Parathyroid adenoma (tissue), 2 donors: ENCODE data around the gene MYBPH.

Experiments used
- H2AFZ ChIP-seq: fragments of 300-600 bp; sonication (generic); one replicate; pipeline ENCODE4 v1.7.0; 2017; ENCODE audit warnings: antibody characterized with exemption, mild to moderate bottlenecking
- H3K27ac ChIP-seq: fragments of 300-600 bp; sonication (generic); one replicate; pipeline ENCODE4 v1.7.0; 2017
- H3K27me3 ChIP-seq: fragments of 300-600 bp; sonication (generic); one replicate; pipeline ENCODE4 v1.7.0; 2017; ENCODE audit warnings: low read length; ENCODE audit not compliant: control insufficient read depth, insufficient read depth
- H3K36me3 ChIP-seq: fragments of 300-600 bp; sonication (generic); one replicate; pipeline ENCODE4 v1.7.0; 2017; ENCODE audit warnings: low read length; ENCODE audit not compliant: control insufficient read depth, insufficient read depth
- H3K4me1 ChIP-seq: fragments of 300-600 bp; sonication (generic); one replicate; pipeline ENCODE4 v1.7.0; 2017; ENCODE audit warnings: control low read depth
- H3K4me2 ChIP-seq: fragments of 300-600 bp; sonication (generic); one replicate; pipeline ENCODE4 v1.7.0; 2017; ENCODE audit warnings: low read length
- H3K4me3 ChIP-seq: fragments of 300-600 bp; sonication (generic); one replicate; pipeline ENCODE4 v1.7.0; 2017; ENCODE audit warnings: low read depth, low read length
- H3K79me2 ChIP-seq: fragments of 300-600 bp; sonication (generic); one replicate; pipeline ENCODE4 v1.7.0; 2017; ENCODE audit warnings: control low read depth
- H3K9ac ChIP-seq: fragments of 300-600 bp; sonication (generic); one replicate; pipeline ENCODE4 v1.7.0; 2017; ENCODE audit warnings: mild to moderate bottlenecking
- H3K9me3 ChIP-seq: fragments of 300-600 bp; sonication (generic); one replicate; pipeline ENCODE4 v1.7.0; 2017; ENCODE audit warnings: low read length; ENCODE audit not compliant: control insufficient read depth
- CTCF ChIP-seq: fragments of 300-600 bp; sonication (generic); IDR thresholded peaks from one replicate; pipeline ENCODE4 v1.7.0; 2017; ENCODE audit warnings: antibody characterized with exemption, mild to moderate bottlenecking
- donor health status: primary hyperparathyroidism.

MYBPH gene

GRCh38 chr1:203138066-203138465 lies 37.6 kb downstream of the MYBPH start:
- Histone ChIP-seq H3K27ac (no peak overlapping the region), H3K4me3 (no peak overlapping the region), H3K27me3 (no peaks in the 10 kb centered on the region), H3K36me3 (no peaks in the 10 kb centered on the region), H2AFZ (no peak overlapping the region), H3K9ac (no peak overlapping the region), H3K4me1 (peaks cover 2% of the 10 kb centered on the region), H3K9me3 (no peaks in the 10 kb centered on the region), H3K4me2 (no peak overlapping the region), H3K79me2 (peaks cover 2% of the 10 kb centered on the region)
- no peak for TF ChIP-seq CTCF

GRCh38 chr1:203137324-203137723 lies 38.3 kb downstream of the MYBPH start:
- Histone ChIP-seq H3K27me3 (no peaks in the 10 kb centered on the region), H3K36me3 (no peaks in the 10 kb centered on the region), H3K79me2 (peaks cover 2% of the 10 kb centered on the region), H3K4me1 (peaks cover 2% of the 10 kb centered on the region), H3K9ac (no peak overlapping the region), H3K9me3 (no peaks in the 10 kb centered on the region), H3K4me3 (no peak overlapping the region), H3K27ac (no peak overlapping the region), H2AFZ (no peak overlapping the region), H3K4me2 (no peak overlapping the region)
- TF ChIP-seq CTCF, result no peak

GRCh38 chr1:203136409-203137042 lies 39.1 kb downstream of the MYBPH start:
- Histone ChIP-seq H2AFZ (no peak overlapping the region), H3K27ac (no peak overlapping the region), H3K4me1 (no peaks in the 10 kb centered on the region), H3K9ac (no peak overlapping the region), H3K27me3 (no peaks in the 10 kb centered on the region), H3K36me3 (no peaks in the 10 kb centered on the region), H3K9me3 (no peaks in the 10 kb centered on the region), H3K4me3 (no peak overlapping the region), H3K4me2 (no peak overlapping the region), H3K79me2 (peaks cover 2% of the 10 kb centered on the region)
- no peak for TF ChIP-seq CTCF

- Histone ChIP-seq H3K4me1 (no peaks in the 10 kb centered on the region), H3K9ac (no peak overlapping the region), H3K4me2 (no peak overlapping the region), H3K9me3 (no peaks in the 10 kb centered on the region), H3K36me3 (no peaks in the 10 kb centered on the region), H2AFZ (no peak overlapping the region), H3K27ac (no peak overlapping the region), H3K79me2 (peaks cover 2% of the 10 kb centered on the region), H3K4me3 (no peak overlapping the region), H3K27me3 (no peaks in the 10 kb centered on the region)
- TF ChIP-seq CTCF, result no peak
Measured at GRCh38 chr1:203135636-203136305, 39.9 kb downstream of the MYBPH start.
